T-helper 2 cell treated with Interferon-gamma antibody and Interleukin-4, amounts not matched to agents 100 ng/mL and 5 ng/mL, for 36 hours (primary cell): Measurements from ENCODE around the gene ALOX12B. TPM values are rescaled to one million over a fixed set of nuclear protein-coding genes. Genes with fewer than 3 reads are reported as not detected.

Experiments
- intact Hi-C: fragments of 100-400 bp; cut with micrococcal nuclease; formaldehyde crosslinking; loops from one replicate; pipeline ENCODE4 v1.15.1; 2023
- total RNA-seq: library from RNA; stranded (reverse); gene quantifications from 2 replicates; pipeline ENCODE4 v1.2.3, GENCODE V29; 2022

The ALOX12B gene
- total RNA-seq, 1 donor from 2014 or later, result not detected

DNA sequence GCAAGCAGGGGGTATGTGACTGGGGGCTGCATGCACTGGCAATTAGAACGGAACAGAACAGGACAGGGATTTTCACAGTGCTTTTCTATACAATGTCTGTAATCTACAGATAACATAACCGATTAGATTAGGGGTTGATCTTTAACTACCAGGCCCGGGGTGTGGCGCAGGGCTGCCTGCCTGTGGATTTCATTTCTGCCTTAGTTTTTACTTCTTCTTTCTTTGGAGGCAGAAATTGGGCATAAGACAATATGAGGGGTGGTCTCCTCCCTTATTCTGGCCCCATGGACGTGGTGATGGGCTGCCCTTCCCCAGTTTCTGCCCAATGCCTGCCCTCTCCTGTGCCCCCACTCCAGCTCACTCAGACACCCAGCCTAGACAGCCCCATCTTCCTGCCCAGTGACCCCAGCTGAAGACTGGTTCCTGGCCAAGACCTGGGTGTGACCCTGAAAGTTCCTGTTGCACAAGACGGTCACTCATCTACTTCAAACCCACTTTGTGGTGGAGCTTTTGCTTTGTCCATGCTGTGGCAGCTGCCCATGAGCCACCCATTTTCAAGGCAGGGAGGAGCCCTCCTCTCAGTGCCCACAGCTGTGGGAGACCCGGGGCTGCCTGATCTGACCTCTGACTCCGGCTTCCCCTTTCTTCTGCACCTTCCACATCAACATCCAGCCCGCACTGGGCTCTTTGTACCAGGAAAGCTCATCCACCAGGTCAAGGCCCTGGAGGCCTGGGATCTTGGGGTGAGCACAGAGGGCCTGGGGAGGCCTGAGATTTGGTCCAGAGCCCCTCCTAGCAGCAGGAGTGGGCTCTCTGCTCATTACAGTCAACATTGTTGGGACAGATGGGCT lies 18.6 kb downstream of the ALOX12B start:
- intact Hi-C loops, result no loop called here

DNA sequence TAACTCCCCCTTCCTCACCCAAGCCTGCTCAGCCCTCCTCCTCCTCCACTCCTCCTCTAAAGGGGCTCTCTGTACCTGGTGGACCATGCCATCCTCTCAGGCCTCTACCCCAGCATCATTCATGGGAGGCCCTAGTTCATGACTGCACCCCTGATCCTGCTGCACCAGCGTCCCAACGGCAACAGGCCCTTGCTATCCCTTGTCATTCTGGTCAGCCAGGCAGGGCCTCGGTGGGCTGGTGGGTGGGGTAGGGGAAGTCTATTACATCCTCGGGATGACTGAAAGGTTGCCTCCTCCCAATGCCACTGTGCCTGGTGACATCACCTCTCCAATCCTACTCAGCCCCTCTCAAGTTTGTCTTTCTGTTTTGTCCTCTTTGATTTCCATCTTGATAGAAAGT lies 19.7 kb downstream of the ALOX12B start:
- intact Hi-C loops, result no loop called here

DNA sequence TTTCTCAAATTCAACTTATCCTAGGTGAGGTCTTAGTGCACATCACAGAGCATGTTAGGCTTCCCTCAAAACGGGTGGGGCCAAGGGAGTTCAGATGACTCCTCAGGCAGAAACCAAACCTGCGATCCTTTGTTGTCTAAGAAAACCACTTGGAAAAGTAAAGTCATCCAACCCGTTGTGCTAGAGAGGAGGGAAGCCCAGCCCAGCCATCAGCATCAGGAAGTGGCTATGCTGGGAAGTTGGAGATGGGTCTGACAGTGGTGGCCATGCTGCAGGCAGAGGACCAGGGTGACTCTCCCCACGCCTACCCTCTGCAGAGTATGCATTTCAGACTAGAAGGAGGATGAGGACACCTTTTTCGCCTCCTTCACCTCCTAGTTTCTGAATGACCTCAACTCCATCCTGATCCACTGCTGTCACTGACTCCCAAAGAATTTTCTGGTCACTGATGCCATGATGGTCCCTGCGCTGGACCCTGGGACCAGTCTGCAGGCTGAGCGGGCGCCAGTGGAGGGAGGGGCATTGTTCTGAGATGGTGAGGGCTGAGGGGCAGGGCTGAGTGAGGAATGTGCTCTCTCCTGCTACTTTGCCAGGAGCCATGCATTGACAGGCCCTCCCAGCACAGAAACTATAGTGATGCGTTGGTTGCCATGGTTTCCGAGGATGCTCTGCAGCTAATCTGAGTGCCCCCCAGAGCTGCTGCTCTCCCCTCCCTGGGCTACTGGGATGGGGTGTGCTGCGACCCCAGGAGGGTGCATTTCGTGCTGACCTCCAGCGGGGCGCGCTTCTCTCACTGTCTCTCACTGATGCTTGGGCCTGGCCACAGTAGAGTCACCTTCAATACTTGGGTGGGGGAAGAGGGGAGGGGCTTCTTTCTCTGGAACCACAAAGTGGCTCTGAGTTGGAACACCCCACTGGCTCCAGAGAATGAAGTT lies 20.4 kb downstream of the ALOX12B start:
- intact Hi-C loops, result no loop called here

DNA sequence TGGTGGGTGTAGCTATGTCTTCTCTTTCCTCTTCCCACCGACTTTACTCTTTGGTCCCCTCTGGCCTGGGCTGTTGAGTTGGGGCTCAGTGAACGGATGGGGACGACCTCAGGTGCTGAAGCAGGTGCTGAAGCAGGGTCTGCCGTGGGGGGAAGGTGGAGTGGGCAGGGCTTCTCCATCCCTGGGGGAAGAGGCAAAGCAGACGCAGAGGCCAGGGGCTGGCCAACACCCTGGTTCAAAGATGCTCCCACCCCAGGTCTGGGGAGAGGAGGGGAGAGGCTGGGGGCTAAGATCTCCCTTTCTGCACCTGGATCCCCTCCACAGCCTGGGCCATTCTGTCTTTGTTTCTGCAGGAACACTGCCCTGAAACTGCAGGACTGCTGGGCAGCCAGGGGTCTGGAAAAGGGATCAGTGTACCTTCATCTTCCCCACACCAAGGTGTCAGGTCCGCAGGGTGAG lies 22.9 kb downstream of the ALOX12B start:
- intact Hi-C loops, result loop anchor here (5.0 kb wide), 1 partner anchor 58 kb away; the partner anchor contains the start of gene HES7

DNA sequence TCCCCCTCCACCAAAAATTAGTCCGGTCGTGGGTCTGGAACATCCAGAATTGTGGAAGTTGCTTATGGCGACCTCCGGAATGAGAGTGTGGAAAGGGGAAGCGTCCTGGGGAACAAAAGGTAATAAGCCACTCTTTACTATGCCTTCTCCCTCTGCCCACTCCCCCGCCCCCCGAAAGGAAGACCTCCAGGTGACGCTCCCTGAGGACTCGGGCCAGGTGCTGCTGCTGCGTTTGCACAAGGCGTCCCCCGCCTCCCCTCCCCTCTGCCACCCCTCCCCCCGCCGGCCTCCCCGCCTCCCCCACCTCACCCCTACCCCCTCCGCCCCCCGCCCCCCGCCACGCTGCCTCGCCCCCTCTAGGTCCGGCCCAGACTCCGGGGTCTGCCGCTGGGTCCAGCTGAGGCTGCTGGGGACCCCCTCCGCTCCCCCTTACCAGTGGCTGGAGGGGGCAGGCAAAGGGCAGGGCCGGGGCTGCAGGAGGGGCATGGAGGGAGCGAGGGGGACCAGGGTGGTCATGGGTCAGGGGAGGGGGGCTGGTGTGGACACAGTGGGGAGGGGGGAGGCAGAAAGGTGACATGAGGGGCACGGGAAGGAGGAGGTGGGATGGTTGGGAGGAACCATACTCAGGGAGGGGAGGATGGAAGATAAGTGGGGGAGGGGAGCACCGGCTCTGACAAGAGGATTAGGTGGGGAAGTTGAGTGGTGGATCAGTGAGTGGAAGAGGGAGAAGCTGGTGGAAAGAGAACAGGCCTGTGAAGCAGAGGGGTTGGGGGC lies 23.6 kb downstream of the ALOX12B start:
- intact Hi-C loops, result loop anchor here (5.0 kb wide), 1 partner anchor 58 kb away; the partner anchor contains the start of gene HES7

DNA sequence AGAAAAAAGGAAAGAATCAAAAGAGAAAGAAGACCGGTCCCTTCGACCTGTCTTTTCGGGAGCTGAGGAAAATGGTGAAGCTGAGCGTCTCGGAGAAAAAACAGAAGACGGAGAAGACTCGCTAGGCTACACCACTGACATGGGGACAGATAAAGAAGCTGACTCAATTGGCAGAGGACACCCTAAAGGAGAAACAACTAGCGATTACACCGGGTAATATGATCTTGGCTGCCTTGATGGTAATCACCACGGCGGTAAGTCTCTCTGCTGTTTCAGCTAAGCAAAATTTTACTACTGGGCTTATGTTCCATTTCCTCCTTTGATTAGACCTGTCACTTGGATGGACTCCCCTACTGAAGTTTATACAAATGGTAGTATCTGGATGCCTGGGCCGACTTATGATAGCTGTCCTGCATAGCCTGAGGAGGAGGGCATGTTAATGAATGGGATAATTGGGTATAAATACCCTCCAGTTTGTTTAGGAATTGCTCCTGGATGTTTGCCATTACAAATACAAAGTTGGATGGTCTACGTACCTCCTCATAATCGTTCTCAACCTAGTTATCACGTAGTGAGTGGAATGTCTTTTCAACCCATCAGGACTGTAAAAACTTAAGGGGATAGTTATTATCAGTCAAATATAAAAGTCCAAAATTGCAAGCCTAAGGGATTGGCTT lies 24.6 kb downstream of the ALOX12B start:
- intact Hi-C loops, result loop anchor here (5.0 kb wide), 1 partner anchor 59 kb away; the partner anchor contains the start of gene HES7

DNA sequence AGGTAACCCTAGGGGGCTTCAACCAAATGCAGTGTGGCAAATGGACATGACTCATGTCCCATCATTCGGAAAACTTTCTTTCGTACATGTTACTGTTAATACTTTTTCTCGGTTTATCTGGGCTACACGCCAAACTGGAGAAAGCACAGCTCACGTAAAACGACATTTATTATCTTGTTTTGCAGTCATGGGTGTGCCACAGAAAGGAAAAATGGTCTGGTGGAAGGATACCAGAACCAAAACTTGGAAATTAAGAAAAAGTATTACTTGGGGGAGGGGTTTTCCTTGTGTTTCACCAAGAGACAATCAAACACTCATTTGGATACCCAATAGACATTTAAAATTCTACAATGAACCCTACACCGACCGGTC lies 25.1 kb downstream of the ALOX12B start:
- intact Hi-C loops, result loop anchor here (5.0 kb wide), 1 partner anchor 60 kb away; the partner anchor contains the start of gene HES7

DNA sequence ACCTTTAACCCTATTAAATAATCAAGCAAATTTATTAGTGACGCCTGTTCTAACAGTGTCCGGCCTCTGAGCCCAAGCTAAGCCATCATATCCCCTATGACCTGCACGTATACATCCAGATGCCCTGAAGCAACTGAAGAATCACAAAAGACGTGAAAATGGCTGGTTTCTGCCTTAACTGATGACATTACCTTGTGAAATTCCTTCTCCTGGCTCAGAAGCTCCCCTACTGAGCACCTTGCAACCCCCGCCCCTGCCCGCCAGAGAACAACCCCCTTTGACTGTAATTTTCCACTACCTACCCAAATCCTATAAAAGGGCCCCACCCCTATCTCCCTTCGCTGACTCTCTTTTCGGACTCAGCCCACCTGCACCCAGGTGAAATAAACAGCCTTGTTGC lies 25.7 kb downstream of the ALOX12B start:
- intact Hi-C loops, result loop anchor here (2.0 to 5.0 kb wide), 2 partner anchors 17 to 60 kb away; partner anchors contain the start of gene HES7

DNA sequence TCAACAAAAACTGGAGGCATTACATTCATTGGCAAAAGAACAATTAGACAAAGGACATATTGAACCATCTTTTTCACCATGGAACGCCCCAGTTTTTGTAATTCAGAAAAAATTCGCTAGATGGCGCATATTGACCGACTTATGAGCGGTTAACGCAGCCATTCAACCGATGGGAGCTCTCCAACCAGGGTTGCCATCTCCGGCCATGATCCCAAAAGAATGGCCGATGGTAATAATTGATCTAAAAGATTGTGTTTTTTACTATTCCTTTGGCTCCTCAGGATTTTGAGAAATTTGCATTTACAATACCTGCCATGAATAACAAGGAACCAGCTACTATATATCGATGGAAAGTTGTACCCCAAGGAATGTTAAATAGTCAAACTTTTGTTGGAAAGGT lies 27.2 kb downstream of the ALOX12B start:
- intact Hi-C loops, result loop anchor here (2.0 to 5.0 kb wide), 2 partner anchors 19 to 62 kb away; partner anchors contain the start of gene HES7

DNA sequence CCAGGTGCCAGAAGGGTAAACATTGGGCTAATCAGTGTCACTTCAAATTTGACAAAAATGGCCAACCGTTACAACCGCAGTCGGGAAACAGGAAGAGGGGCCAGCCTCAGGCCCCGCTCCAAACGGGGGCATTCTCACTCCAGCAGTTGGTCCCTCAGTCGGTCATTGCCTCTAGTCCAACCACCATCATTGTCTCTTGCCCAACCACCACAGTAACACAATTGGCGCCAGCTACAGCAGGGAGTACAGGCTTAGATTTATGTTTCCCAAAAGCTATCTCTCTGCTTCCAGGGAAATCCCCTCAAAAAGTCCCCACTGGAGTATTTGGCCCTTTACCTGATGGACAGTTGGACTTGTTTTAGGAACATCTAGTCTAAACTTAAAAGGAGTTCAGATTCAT lies 28.4 kb downstream of the ALOX12B start:
- intact Hi-C loops, result loop anchor here (5.0 kb wide), 3 partner anchors 42 to 232 kb away; no protein-coding TSS in a partner anchor

DNA sequence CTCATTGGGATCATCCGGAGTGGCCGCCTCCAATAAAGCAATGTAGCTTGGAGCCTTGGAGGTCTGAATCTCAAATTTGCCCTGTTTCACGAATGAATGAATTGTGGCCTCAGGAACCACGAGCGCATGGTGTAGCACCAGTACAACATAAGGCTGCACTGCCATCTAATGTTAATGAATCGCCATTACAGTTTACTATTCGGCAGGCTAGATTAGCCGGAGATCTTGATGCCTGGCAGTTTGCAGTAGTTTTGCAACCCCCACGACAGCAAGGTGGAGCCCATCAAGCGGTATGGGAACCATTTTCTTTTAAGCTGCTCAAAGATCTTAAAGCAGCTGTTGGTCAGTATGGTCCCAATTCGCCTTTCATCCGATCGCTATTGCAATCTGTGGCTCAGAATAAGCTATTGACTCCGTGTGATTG lies 29.8 kb downstream of the ALOX12B start:
- intact Hi-C loops, result loop anchor here (2.0 to 5.0 kb wide), 4 partner anchors 40 to 230 kb away; no protein-coding TSS in a partner anchor

DNA sequence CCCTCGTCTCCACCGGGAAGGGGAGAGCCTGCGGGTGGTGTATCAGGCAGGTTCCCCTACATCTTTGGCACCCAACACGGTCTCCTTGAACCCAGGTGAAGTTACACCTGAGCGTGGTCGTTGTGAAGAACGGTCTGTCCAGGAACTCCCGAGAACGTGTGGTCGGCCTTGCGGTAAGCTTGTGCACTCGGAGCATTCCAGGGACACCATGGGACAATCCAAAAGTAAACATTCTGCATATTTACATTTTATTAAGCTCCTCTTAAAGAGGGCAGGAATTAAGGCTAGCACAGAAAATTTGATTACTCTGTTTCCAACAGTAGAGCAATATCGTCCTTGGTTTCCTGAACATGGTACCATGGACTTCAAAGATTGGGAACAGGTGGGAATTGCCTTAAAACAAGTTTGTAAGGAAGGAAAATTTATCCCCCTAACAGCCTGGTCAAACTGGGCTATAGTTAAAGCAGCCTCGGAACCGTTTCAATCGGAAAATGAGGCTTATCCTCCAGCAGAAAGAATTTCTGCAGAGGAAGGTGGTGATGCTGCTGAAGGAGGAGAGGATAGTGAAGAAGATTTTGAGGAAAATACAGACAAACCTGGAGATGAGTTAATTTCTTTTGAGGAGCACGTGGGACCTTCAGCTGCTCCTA lies 30.4 kb downstream of the ALOX12B start:
- intact Hi-C loops, result loop anchor here (2.0 to 5.0 kb wide), 4 partner anchors 40 to 230 kb away; no protein-coding TSS in a partner anchor

DNA sequence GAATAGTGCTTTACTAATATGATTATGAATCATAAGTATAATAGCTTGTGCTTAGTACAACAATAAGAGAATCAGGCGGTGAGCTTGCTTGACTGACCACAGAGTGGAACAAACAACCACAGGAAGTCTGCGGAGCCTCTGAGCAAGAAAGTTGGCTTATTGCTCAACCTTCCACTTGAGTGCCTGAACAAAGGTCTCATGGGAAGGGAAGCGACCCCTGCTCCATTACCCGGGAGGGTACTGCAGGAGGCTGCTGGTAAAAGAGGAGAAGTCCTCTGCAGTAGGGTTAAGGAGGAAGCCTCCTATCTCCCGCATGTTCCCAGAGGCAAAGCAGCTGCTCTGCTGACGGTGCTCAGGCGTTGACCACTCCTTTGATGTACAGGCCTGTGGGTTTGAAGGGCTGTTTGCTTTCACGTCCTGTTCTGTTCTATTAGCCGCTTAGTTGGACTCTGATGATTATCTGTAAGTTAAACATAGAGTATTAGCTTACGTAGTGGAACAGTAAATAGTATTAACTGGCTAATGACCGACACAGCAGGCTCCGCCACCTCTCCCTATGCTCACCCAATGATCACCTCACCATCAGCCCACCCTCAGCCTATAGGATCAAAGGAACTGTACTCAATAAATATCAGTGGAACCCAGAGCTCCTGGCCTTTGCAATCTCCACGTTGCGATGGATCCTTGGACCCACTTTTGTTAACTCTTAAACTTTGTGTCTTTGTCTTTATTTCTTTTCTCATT lies 31.1 kb downstream of the ALOX12B start:
- intact Hi-C loops, result loop anchor here (2.0 to 5.0 kb wide), 4 partner anchors 39 to 229 kb away; no protein-coding TSS in a partner anchor

DNA sequence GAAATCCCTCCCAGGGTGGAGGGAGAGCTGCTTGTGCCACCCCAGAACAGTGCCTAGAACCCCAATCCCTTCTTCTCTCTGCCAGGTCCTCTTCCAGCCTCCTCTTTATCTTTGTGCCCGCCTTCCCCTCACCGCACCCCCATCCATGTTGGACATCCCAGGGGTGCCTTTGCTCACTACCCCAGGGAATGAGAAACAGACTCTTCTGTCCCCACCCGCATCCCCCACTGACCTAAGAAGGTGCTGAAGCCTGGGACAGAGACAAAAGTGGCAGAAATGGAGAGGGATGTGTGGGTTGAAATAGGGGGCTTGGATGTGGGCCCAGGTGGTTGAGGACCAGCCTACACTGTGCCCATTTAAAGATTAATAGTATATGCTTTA lies 31.7 kb downstream of the ALOX12B start:
- intact Hi-C loops, result loop anchor here (2.0 to 5.0 kb wide), 4 partner anchors 39 to 229 kb away; no protein-coding TSS in a partner anchor

DNA sequence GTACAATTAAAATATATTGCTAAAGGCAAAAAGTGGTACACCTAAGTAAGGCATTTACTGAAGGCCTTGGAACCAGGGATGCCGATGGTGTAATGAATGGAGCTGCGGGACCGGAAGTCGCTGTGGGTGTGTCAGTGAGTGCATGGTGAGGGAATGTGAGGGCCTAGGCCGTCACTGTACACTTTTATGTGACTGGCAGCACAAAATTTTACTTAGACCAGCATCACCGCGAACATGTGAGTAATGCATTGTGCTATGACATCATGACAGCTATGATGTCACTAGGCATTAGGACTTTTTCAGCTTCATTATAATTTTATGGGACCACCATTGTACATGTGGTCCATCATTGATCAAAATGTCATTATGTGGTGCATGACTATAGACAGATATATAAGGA lies 33.9 kb downstream of the ALOX12B start:
- intact Hi-C loops, result no loop called here

DNA sequence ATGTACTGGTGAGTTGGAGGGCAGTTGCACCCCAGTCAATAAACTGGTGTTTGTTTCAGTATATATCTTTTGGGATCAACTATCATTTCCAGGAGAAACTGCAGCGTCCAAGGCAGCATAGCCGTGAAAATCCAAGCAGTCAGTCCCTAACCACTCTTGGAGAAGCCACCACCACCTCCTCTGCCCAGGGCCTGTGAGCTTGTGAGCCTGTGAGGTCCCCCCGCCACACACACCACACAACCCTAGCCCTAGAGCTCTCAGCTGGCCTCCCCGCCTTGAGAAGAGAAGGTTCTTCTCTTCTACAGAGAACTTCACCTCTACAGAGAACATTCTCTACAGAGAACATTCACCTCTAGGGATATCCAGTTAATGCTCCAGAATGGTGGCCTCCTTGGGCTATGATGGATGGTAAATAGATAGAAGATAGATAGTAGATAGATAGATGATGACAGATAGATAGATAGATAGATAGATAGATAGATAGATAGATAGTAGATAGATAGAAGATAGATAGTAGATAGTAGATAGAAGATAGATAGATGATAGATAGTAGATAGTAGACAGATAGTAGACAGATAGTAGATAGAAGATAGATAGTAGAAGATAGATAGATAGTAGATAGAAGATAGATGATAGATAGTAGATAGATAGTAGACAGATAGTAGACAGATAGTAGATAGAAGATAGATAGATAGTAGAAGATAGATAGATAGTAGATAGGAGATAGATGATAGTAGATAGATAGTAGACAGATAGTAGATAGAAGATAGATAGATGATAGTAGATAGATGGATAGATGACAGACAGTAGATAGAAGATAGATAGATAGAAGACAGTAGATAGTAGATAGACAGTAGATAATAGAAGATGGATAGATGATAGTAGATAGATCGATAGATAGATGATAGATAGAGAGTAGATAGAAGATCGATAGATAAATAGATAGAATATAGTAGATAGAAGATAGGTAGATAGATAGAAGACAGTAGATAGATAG lies 35.0 kb downstream of the ALOX12B start:
- intact Hi-C loops, result no loop called here

DNA sequence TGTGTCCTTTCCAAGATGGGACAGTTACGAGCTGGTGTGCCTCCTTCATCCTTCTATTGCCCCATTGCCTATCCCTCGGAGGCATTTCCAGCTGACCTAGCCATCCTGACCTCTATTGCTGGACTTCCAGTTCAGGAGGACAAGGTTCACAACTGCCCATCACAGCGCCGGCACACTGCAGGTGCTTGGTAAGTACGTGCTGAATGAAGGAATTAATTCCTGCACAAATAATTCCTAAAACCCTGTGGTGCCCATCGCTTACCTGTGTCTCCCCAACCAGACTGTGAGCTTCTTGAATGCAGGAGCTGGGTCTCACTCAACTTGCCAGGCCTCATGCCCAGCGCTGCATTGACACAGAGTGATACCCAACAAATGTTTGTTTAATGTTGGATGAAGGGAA lies 35.7 kb downstream of the ALOX12B start:
- intact Hi-C loops, result no loop called here
